ENCODE data around the gene SLC35G4.
"Not testable (repeated sequence)": the region's sequence is repeated elsewhere in the genome, so short reads cannot be mapped to it uniquely, and the experiment has no call there.

SLC35G4 gene

DNA sequence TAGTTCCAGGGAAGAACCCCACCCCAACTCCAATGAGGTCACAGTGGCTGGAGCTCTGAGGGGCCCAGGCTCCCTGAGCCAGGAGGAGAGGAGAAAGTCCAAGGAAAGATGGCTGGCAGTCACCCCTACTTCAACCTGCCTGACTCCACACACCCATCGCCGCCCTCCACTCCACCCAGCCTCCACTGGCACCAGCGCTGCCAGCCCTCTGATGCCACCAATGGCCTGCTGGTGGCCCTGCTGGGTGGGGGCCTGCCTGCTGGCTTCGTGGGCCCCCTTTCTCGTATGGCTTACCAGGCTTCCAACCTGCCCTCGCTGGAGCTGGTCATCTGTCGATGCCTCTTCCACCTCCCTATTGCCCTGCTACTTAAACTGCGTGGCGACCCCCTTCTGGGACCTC lies at the start of gene SLC35G4:
TSS of gene SLC35G4 (plus strand) at position 109 of the 400 bp plus-strand sequence. CDS start at position 109, 0 bp downstream.
- H3K27ac ChIP-seq; H3K9me3 ChIP-seq; H3K4me3 ChIP-seq (ENCODE audit: low read depth in 1 of 2, low read length in 1 of 2); H3K27me3 ChIP-seq; H3K36me3 ChIP-seq; H3K4me1 ChIP-seq (ENCODE audit: control insufficient read depth in 1 of 2, insufficient read depth in 1 of 2, low read depth in 1 of 2, low read length in 1 of 2): not testable (repeated sequence)

DNA sequence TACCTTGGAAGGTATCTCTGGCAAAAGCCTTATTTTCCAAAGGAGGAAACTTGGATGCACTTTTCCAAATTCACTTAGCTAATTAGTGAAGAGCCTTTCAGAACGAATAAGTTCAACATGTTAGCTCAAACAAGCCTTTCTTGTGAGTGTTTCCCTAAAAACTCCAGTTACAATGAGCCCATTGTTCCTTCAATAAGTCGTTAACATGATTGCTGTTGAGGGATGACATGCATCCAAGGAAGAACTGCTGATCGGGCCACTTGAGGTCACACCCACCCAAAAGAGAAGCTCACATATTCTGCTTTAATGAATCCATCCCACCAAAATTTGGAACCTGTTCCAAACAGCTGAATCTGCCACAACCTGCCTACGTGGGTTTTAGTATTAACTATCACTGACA lies 48.1 kb upstream of the SLC35G4 start:
- Histone ChIP-seq H3K4me3 (ENCODE audit: low read depth in 1 of 2, low read length in 1 of 2) (no peak overlapping the region), H3K4me1 (ENCODE audit: control insufficient read depth in 1 of 2, insufficient read depth in 1 of 2, low read depth in 1 of 2, low read length in 1 of 2) (no peaks in the 10 kb centered on the region), H3K27ac (no peak overlapping the region), H3K27me3 (peaks cover 4% of the 10 kb centered on the region), H3K36me3 (no peaks in the 10 kb centered on the region), H3K9me3 (no peaks in the 10 kb centered on the region)
- TF ChIP-seq, protein P1, sequence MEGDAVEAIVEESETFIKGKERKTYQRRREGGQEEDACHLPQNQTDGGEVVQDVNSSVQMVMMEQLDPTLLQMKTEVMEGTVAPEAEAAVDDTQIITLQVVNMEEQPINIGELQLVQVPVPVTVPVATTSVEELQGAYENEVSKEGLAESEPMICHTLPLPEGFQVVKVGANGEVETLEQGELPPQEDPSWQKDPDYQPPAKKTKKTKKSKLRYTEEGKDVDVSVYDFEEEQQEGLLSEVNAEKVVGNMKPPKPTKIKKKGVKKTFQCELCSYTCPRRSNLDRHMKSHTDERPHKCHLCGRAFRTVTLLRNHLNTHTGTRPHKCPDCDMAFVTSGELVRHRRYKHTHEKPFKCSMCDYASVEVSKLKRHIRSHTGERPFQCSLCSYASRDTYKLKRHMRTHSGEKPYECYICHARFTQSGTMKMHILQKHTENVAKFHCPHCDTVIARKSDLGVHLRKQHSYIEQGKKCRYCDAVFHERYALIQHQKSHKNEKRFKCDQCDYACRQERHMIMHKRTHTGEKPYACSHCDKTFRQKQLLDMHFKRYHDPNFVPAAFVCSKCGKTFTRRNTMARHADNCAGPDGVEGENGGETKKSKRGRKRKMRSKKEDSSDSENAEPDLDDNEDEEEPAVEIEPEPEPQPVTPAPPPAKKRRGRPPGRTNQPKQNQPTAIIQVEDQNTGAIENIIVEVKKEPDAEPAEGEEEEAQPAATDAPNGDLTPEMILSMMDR (IDR thresholded peaks at IDR 0.05): no peak

DNA sequence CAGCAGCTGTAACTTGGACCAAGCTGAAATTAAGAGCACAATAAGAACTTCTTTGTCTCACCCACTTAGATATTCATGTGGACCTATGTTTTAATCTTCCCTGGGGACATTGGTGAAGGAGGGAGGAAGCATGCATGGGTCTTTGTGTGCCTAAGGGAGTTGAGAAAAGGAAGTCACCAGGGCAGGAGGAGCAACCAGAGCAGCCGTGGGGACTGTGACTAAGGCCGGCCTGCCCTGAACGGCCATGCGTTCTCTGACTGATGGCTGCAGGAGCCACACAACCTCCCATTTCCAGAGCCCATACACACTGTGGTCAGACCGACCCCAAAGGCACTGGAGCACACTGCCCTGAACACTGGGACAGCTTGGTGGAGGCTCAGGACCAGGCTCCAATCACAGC lies 43.7 kb upstream of the SLC35G4 start:
- H3K4me1 ChIP-seq (ENCODE audit: control insufficient read depth in 1 of 2, insufficient read depth in 1 of 2, low read depth in 1 of 2, low read length in 1 of 2): no peaks in the 10 kb centered on the region
- TF ChIP-seq, protein P1 (IDR thresholded peaks at IDR 0.05): no peak
- no peaks in the 10 kb centered on the region for H3K36me3 ChIP-seq
- H3K27me3 ChIP-seq: no peaks in the 10 kb centered on the region
- no peak overlapping the region for H3K4me3 ChIP-seq (ENCODE audit: low read depth in 1 of 2, low read length in 1 of 2)
- H3K9me3 ChIP-seq: no peaks in the 10 kb centered on the region
- H3K27ac ChIP-seq: no peak overlapping the region

DNA sequence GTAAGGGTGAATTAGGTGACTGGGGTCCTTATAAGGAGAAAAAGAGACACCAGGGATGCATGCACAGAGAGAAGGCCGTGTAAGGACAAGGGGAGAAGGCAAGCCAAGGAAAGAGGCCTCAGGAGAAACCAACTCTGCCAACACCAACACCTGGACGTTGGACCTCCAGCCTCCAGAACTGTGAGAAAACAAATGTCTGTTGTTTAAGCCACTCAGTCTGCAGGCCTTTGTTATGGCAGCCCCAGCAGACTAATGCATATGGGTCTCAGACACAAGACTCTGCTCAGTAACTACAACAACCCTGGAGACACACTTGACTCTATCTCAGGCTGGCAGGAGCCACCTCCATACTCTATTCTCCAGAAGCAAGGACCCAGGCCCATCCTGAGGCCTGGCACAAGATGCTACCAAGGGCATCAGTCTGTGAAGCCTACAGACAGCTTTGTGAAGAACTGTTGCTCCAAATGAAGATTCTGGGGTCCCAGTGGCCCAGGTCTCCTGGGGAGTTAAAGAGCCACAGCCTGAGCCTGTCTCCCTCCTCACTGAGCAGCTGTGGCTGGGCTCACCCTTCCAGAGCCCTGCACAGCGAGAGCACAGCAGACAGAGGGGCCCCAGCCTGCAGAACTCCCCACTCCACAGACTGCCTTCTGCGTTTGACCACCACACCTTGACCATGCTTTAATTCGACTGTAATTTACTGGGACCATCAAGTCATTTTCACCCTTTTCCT lies 43.0 kb upstream of the SLC35G4 start:
- Histone ChIP-seq H3K9me3 (no peaks in the 10 kb centered on the region), H3K4me1 (ENCODE audit: control insufficient read depth in 1 of 2, insufficient read depth in 1 of 2, low read depth in 1 of 2, low read length in 1 of 2) (no peaks in the 10 kb centered on the region), H3K27me3 (no peaks in the 10 kb centered on the region), H3K36me3 (no peaks in the 10 kb centered on the region), H3K4me3 (ENCODE audit: low read depth in 1 of 2, low read length in 1 of 2) (no peak overlapping the region), H3K27ac (no peak overlapping the region)
- TF ChIP-seq, protein P1 (IDR thresholded peaks at IDR 0.05): no peak

DNA sequence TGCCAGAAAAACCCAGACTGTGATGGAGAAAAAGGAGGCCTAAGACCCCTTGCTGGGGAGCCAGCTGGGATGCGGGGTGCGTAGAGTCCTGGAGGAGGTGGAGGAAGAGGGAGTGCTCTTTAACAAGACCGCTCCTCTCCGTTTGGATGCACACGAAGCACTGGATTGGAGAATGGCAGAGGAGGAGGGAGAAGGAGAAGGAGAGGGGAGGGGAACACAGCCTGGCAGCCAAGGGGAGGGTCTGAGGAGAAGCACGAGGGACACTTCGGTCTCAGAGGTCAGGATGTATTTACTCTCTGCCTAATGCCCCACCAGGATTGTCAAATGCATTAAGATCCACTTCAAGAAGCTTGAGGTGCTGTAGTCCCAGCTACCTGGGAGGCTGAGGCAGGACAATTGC lies 42.0 kb upstream of the SLC35G4 start:
- TF ChIP-seq, protein P1 (IDR thresholded peaks at IDR 0.05): no peak
- Histone ChIP-seq H3K27me3 (no peaks in the 10 kb centered on the region), H3K4me3 (ENCODE audit: low read depth in 1 of 2, low read length in 1 of 2) (no peak overlapping the region), H3K4me1 (ENCODE audit: control insufficient read depth in 1 of 2, insufficient read depth in 1 of 2, low read depth in 1 of 2, low read length in 1 of 2) (no peaks in the 10 kb centered on the region), H3K36me3 (no peaks in the 10 kb centered on the region), H3K27ac (no peak overlapping the region), H3K9me3 (no peaks in the 10 kb centered on the region)

DNA sequence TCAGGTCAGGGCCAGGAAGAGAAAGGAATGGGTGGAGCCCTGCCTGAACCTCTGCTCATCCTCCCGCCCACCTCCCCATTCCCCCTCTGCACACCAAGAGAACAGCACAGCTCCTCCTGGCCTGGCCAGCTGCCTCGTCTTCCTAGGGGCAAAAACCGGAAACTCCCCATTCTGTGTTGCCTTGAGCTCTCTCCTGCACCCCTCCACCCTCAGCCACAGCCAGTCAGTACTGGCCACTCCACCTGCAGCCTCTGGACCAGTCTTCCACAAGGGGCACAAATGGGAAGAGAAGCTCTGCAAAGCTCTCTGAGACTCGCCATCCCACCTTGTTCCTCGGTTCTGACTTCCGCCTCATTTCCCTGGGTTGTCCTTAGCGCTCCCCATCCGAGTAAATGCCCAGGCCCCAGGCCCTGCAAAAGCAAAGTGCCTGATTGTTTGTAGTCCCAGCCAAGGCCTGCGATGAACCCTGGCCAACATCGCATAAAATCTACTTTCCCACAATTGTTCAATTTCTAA lies 39.3 kb upstream of the SLC35G4 start:
- Histone ChIP-seq H3K36me3 (no peaks in the 10 kb centered on the region), H3K9me3 (no peaks in the 10 kb centered on the region), H3K4me1 (ENCODE audit: control insufficient read depth in 1 of 2, insufficient read depth in 1 of 2, low read depth in 1 of 2, low read length in 1 of 2) (no peaks in the 10 kb centered on the region), H3K27me3 (no peaks in the 10 kb centered on the region), H3K27ac (no peak overlapping the region), H3K4me3 (ENCODE audit: low read depth in 1 of 2, low read length in 1 of 2) (no peak overlapping the region)
- TF ChIP-seq, protein P1 (IDR thresholded peaks at IDR 0.05): no peak
